ENCODE data around the gene DEFB108B. TPM values are rescaled to one million over a fixed set of nuclear protein-coding genes. Genes with fewer than 3 reads are reported as not detected.
"Not testable (repeated sequence)": the region's sequence is repeated elsewhere in the genome, so short reads cannot be mapped to it uniquely, and the experiment has no call there.

DEFB108B gene
- polyA plus RNA-seq, 1 donor from 2014 or later = not detected

DNA sequence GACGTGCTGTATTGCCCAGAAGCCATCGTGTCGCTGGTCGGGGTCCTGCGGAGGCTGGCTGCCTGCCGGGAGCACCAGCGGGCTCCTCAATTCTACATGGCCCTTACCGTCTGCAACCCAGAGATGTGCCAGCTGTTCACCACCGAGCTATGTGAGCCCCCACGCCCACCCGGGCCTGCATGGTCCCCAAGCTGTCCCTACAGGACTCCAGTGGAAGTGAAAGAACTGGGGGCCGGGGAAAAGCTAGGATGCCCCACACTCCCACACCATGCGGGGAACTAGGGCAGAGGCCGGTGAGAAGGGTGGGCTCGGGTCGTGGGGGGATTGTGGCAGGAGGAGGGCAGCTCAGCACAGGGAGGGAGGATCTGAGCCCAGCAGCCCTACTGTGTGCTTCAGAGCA is 37.0 kb upstream of the DEFB108B start:
- H3K9me2 ChIP-seq (ENCODE audit: insufficient read depth, low read length); H3F3A ChIP-seq (ENCODE audit: insufficient read depth, low read length, poor library complexity, severe bottlenecking); H3K36me3 ChIP-seq (ENCODE audit: insufficient read depth, low read length); H3K27ac ChIP-seq (ENCODE audit: low read length); H3K79me2 ChIP-seq (replicated peaks; ENCODE audit: insufficient read depth, low read length); H3K9ac ChIP-seq (ENCODE audit: low read length); H3K9me3 ChIP-seq (ENCODE audit: low read length); H3K4me2 ChIP-seq (ENCODE audit: low read length); H3K4me3 ChIP-seq (ENCODE audit: low read length); H2AFZ ChIP-seq (ENCODE audit: low read depth, low read length); H3K27me3 ChIP-seq (ENCODE audit: insufficient read depth, low read depth, low read length); H4K20me1 ChIP-seq (ENCODE audit: insufficient read depth): not testable (repeated sequence)

DNA sequence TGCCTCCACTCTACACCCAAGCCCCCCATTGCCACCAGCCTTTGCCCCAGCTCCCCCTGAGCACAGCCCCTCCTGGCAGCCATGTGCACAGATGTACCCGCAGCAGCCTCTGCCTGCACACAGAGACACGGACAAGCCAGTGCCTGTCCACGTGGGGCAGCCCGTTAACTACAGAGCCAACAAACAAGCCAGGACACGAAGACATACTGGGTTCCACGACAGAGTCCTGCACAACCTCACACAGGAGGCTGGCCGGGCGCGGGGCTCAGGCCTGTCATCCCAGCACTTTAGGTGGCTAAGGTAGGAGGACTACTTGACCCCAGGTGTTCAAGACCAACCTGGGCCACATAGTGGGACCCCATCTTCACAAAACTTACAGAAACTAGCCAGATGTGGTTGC is 36.2 kb upstream of the DEFB108B start:
- not testable (repeated sequence) for H3K9me2 ChIP-seq (ENCODE audit: insufficient read depth, low read length); H3K9me3 ChIP-seq (ENCODE audit: low read length); H4K20me1 ChIP-seq (ENCODE audit: insufficient read depth); H3F3A ChIP-seq (ENCODE audit: insufficient read depth, low read length, poor library complexity, severe bottlenecking); H3K27ac ChIP-seq (ENCODE audit: low read length); H3K4me3 ChIP-seq (ENCODE audit: low read length); H2AFZ ChIP-seq (ENCODE audit: low read depth, low read length); H3K4me2 ChIP-seq (ENCODE audit: low read length); H3K79me2 ChIP-seq (replicated peaks; ENCODE audit: insufficient read depth, low read length); H3K9ac ChIP-seq (ENCODE audit: low read length); H3K27me3 ChIP-seq (ENCODE audit: insufficient read depth, low read depth, low read length); H3K36me3 ChIP-seq (ENCODE audit: insufficient read depth, low read length)

DNA sequence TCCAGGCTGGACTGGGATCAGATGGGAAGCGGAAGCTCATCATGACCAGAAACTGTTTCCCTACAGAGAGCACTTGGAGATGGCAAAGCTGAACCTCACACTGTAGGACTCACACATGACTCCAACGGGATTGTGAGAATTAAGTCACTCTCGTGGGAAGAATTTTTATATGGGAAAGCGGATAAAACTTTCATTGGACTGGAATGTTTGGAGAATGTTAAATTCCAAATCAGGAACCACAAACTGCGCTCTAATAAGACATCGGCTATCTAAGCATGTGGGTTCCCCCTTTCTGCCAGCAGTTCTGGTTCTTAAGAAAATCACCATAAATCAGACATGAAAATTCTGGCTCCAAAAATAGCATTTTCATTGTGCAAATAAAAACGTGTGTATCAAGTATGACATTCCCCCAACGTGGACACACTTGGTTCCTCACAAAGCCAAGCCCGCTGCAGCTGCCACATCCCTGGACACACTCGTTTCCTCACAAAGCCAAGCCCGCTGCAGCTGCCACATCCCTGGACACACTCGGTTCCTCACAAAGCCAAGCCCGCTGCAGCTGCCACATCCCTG is 33.4 kb upstream of the DEFB108B start:
- H3K27me3 ChIP-seq (ENCODE audit: insufficient read depth, low read depth, low read length); H3K79me2 ChIP-seq (replicated peaks; ENCODE audit: insufficient read depth, low read length); H3K36me3 ChIP-seq (ENCODE audit: insufficient read depth, low read length); H2AFZ ChIP-seq (ENCODE audit: low read depth, low read length); H3F3A ChIP-seq (ENCODE audit: insufficient read depth, low read length, poor library complexity, severe bottlenecking); H3K27ac ChIP-seq (ENCODE audit: low read length); H3K4me2 ChIP-seq (ENCODE audit: low read length); H3K9me3 ChIP-seq (ENCODE audit: low read length); H3K9me2 ChIP-seq (ENCODE audit: insufficient read depth, low read length); H4K20me1 ChIP-seq (ENCODE audit: insufficient read depth); H3K9ac ChIP-seq (ENCODE audit: low read length); H3K4me3 ChIP-seq (ENCODE audit: low read length): not testable (repeated sequence)

DNA sequence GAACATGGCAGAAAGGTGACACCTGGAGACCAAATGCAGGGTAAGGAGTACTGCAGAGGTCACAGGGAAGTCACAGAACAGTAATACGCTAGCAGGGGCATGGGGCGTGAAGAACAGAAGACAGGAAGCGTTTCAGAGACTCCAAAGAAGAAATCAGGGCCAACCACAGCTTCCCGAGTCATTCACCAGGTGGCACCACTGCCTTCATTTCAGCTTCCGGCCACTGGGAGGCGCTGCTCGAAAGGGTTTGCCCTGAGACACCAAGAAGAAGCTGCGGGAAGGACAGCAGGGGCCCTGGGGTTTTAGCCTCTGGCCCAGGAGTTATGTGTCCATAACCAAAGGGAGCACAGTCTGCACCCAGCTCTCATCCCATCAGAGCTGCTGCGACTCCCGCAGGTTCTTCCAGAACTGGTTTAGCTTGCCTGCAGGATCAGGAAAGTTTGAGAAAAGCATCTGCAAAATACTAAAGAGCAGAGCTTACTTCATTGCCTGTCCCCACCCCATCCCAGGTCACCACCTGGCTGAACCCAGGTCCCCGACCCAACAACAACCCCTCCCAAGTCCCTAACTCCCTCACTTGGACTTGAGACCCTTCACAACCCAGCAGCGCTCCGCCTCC is 32.6 kb upstream of the DEFB108B start:
- H3K9ac ChIP-seq (ENCODE audit: low read length); H3K4me3 ChIP-seq (ENCODE audit: low read length); H3K36me3 ChIP-seq (ENCODE audit: insufficient read depth, low read length); H3K79me2 ChIP-seq (replicated peaks; ENCODE audit: insufficient read depth, low read length); H3K27ac ChIP-seq (ENCODE audit: low read length); H3K4me2 ChIP-seq (ENCODE audit: low read length); H3K27me3 ChIP-seq (ENCODE audit: insufficient read depth, low read depth, low read length); H3F3A ChIP-seq (ENCODE audit: insufficient read depth, low read length, poor library complexity, severe bottlenecking); H4K20me1 ChIP-seq (ENCODE audit: insufficient read depth); H2AFZ ChIP-seq (ENCODE audit: low read depth, low read length); H3K9me2 ChIP-seq (ENCODE audit: insufficient read depth, low read length); H3K9me3 ChIP-seq (ENCODE audit: low read length): not testable (repeated sequence)
- TF ChIP-seq, protein P1, sequence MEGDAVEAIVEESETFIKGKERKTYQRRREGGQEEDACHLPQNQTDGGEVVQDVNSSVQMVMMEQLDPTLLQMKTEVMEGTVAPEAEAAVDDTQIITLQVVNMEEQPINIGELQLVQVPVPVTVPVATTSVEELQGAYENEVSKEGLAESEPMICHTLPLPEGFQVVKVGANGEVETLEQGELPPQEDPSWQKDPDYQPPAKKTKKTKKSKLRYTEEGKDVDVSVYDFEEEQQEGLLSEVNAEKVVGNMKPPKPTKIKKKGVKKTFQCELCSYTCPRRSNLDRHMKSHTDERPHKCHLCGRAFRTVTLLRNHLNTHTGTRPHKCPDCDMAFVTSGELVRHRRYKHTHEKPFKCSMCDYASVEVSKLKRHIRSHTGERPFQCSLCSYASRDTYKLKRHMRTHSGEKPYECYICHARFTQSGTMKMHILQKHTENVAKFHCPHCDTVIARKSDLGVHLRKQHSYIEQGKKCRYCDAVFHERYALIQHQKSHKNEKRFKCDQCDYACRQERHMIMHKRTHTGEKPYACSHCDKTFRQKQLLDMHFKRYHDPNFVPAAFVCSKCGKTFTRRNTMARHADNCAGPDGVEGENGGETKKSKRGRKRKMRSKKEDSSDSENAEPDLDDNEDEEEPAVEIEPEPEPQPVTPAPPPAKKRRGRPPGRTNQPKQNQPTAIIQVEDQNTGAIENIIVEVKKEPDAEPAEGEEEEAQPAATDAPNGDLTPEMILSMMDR (IDR thresholded peaks at IDR 0.05; ENCODE audit: poor library complexity, severe bottlenecking) = peak; percentile 27

DNA sequence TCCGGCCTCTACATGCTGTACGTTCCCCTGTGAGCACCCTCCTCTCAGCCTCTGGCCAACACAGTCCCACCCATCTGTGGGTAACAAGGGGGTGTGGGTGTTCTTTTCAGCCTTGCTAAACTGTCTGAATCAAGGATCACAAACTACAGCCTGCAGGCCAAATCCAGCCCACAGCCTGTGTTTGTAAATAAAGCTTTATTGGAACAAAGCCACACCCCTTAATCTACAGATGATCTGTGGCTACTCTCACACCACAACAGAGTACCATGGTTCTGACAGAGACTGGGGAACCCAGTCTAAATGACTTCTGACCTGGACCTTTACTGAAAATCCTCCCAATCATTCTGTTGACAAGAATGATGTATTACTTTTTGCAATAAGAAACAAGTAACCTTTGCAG is 32.0 kb upstream of the DEFB108B start:
- not testable (repeated sequence) for H3K9me2 ChIP-seq (ENCODE audit: insufficient read depth, low read length); H3K79me2 ChIP-seq (replicated peaks; ENCODE audit: insufficient read depth, low read length); H2AFZ ChIP-seq (ENCODE audit: low read depth, low read length); H3K9ac ChIP-seq (ENCODE audit: low read length); H3F3A ChIP-seq (ENCODE audit: insufficient read depth, low read length, poor library complexity, severe bottlenecking); H3K27me3 ChIP-seq (ENCODE audit: insufficient read depth, low read depth, low read length); H3K4me2 ChIP-seq (ENCODE audit: low read length); H3K4me3 ChIP-seq (ENCODE audit: low read length); H4K20me1 ChIP-seq (ENCODE audit: insufficient read depth); H3K9me3 ChIP-seq (ENCODE audit: low read length); H3K36me3 ChIP-seq (ENCODE audit: insufficient read depth, low read length); H3K27ac ChIP-seq (ENCODE audit: low read length)

DNA sequence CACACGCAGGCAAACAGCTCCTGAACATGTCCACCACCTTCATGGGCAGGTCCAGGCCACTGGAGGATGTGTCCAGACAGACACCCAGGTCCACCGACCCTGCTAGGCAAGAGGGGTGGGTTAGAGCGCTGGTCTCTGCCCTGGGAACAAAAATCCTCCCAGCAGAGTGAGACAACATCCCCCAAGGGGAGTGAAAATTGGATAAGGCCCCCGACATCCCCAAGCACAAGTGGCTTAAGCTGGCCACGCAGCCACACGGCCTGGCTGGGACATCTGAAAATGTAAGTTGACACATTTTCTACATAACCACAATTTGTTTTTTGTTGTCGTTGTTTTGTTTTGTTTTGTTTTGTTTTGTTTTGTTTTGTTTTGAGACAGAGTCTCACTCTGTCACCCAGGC is 30.1 kb upstream of the DEFB108B start:
- not testable (repeated sequence) for H3F3A ChIP-seq (ENCODE audit: insufficient read depth, low read length, poor library complexity, severe bottlenecking); H3K9me2 ChIP-seq (ENCODE audit: insufficient read depth, low read length); H3K79me2 ChIP-seq (replicated peaks; ENCODE audit: insufficient read depth, low read length); H3K36me3 ChIP-seq (ENCODE audit: insufficient read depth, low read length); H3K9me3 ChIP-seq (ENCODE audit: low read length); H3K4me3 ChIP-seq (ENCODE audit: low read length); H3K27ac ChIP-seq (ENCODE audit: low read length); H3K27me3 ChIP-seq (ENCODE audit: insufficient read depth, low read depth, low read length); H2AFZ ChIP-seq (ENCODE audit: low read depth, low read length); H3K9ac ChIP-seq (ENCODE audit: low read length); H3K4me2 ChIP-seq (ENCODE audit: low read length); H4K20me1 ChIP-seq (ENCODE audit: insufficient read depth)

DNA sequence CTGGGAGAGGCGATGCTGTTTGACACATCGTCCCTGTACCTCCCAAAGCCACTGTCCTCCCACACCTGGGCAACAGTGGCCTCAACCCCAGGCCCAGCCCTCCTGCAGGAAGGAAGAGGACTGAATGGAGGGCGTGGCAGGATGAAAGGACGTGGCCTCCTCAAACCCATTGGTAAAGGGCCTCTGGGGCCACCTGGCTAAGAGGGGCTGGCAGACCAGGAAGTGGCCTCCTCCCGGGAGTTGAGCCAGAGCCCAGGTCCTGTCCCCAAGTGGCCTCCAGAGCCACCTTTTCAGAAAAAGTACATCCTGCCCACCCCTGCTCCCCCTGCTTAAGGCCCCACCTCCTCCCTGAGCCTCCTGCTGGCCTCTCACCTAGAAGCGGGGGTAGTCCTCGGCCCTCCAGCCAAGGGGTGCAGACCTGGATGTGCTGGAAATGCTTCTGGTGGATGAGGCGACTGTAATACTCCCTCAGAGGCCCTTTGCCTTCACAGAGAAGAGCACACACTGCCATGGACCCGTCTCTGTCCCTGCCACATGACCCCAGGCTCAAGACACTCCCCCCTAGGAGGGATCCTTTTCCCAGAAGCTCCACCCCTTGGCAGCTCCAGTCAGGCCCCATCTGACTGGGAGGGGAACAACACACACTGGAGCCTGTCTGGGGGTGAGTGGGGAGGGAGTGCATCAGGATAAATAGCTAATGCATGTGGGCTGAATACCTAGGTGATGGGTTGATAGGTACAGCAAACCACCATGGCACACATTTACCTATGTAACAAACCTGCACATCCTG is 28.6 kb upstream of the DEFB108B start:
- not testable (repeated sequence) for H3K36me3 ChIP-seq (ENCODE audit: insufficient read depth, low read length); H3K79me2 ChIP-seq (replicated peaks; ENCODE audit: insufficient read depth, low read length); H3K4me2 ChIP-seq (ENCODE audit: low read length); H3K27ac ChIP-seq (ENCODE audit: low read length); H4K20me1 ChIP-seq (ENCODE audit: insufficient read depth); H3K4me3 ChIP-seq (ENCODE audit: low read length); H2AFZ ChIP-seq (ENCODE audit: low read depth, low read length); H3K27me3 ChIP-seq (ENCODE audit: insufficient read depth, low read depth, low read length); H3K9ac ChIP-seq (ENCODE audit: low read length); H3K9me2 ChIP-seq (ENCODE audit: insufficient read depth, low read length); H3F3A ChIP-seq (ENCODE audit: insufficient read depth, low read length, poor library complexity, severe bottlenecking); H3K9me3 ChIP-seq (ENCODE audit: low read length)

Measured in neural cell (in vitro differentiated cells).